ENCODE data around the gene FBXL16.
A peak's percentile ranks its signal among the peaks of the same experiment; 100 is the strongest.

The FBXL16 gene

DNA sequence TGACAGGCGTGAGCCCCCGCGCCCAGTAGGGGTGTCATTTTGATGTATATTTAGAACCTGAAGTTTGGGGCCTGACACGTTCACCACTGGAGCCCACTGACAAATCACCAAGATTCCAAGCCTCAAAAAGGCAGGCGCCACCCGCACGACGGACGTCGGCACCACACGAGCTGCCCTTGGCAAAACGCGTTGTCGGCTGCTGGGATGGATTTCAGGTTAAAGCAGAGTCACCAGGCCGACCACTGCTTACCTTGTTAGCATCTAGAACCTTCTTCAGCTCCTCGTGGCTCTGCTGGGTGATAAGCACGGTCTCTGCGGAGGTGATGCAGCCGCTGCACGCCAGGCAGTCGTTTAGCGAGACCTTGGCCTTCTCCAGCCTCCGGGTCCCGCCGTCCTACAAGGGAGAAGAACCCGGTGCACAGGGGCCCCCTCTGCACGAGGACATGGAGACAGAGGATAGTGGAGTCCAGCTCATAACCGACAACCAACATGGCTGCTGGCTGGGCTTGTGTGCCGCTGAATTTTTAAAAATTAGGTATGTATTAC lies 31.4 kb upstream of the FBXL16 start:
- no peak for DNase-seq (ENCODE audit: low read depth)

DNA sequence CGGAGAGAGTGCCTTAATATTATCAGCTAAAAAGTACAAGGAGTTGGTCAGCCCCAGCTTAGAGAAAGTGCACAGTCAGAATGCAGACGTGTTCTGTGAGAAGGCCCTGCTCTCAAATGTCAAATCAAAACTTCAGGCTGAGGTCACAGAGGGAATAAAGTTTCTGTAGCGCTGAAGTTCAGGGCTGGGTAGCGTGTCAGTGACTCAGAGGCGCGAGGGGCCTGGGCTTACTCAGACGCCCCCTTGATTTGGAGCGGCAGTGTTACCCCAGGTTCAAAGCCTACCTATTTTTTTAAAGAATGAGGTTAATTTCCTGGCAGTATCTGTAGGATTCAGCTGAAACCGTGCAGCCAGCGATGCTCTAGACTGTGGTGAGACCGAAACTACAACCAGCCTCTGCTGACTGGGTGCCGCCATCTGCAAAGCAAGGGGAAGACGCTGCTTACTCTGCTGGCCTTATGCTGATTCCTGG lies 30.4 kb upstream of the FBXL16 start:
- H3K4me3 ChIP-seq (ENCODE audit: low read depth, low read length): no peak overlapping the region
- no peak for DNase-seq (ENCODE audit: low read depth)

More for the DNA sequence above, 31.4 kb upstream of the FBXL16 start:
- no peak overlapping the region for H3K4me3 ChIP-seq (ENCODE audit: low read depth, low read length)

DNA sequence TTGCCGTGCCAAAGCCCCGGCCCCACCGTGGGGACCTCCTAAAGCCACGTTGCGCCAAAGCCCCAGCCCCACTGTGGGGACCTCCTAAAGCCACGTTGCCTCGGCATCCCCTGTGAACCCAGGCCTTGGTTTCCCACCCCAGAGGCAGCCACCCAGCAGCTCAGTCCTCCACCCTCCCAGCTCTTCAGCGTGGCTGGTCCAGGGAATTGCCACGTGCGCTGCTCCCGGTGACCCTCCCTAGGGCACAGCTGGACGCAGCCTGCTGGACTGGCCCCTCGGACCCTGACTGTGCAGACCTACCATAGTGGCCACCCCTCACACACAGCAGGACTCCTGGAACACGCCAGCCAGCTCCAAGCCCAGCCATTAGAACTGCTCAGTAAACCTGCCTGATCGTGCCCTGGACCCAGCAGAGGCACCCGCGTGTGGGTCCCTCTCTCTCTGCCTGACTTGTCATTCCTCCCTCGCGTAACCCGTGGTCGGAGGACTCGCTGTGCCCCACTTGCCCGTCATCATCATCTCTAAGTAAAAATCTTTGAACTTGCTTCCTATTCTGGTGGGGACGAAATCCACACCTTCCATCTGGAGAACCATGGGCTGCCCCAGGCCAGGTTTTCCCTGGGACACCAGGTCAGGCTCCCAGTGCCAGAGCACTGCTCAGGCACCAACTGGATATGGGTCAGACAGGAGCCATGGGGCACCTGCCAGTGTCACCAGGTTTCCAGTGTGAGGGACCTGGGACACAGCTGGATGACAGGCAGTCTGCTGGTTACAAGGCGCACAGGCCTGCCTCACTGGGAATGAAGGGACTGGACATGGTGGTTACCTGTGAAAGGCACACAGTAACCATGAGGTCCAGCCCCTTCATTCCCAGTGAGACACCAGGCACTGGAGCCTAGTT lies 29.6 kb upstream of the FBXL16 start:
- H3K4me3 ChIP-seq (ENCODE audit: low read depth, low read length): no peak overlapping the region
- no peak for DNase-seq (ENCODE audit: low read depth)

DNA sequence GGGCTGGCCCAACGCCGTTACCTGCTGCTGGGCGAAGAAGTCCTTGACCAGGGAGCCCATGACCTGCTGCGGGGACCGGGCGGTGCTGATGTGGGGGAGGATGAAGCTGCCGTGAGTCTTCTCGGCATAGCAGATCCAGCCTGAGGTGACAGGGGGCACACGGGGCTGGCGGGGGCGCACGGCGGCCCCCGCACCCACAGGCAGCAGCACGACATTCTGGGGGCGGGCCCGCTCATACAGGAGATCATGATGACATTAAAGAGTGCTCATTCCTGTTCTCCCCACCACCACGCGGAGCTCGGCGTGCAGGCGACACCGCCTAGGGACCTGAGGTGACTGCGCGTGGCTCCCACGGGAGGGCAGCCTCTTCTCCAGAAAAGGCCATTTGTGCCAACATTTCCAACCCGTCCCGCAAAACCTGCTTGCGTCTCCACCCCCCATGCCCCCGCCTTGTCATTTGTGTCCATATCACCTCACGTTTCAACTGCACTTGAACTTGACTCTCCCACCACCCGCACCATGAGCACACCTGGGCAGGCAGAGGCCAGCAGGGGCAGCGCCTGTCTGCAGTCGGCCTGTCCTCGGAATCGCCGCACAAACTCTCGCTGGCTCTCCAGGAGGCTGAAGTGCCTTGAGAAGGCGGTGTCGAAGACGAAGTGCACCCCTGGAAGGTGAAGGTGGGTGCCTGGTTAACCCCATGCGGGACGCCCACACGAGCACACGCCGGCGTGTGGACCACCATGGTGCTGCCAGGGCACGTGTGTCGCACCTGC lies 28.8 kb upstream of the FBXL16 start:
- H3K4me3 ChIP-seq (ENCODE audit: low read depth, low read length): no peak overlapping the region
- no peak for DNase-seq (ENCODE audit: low read depth)

DNA sequence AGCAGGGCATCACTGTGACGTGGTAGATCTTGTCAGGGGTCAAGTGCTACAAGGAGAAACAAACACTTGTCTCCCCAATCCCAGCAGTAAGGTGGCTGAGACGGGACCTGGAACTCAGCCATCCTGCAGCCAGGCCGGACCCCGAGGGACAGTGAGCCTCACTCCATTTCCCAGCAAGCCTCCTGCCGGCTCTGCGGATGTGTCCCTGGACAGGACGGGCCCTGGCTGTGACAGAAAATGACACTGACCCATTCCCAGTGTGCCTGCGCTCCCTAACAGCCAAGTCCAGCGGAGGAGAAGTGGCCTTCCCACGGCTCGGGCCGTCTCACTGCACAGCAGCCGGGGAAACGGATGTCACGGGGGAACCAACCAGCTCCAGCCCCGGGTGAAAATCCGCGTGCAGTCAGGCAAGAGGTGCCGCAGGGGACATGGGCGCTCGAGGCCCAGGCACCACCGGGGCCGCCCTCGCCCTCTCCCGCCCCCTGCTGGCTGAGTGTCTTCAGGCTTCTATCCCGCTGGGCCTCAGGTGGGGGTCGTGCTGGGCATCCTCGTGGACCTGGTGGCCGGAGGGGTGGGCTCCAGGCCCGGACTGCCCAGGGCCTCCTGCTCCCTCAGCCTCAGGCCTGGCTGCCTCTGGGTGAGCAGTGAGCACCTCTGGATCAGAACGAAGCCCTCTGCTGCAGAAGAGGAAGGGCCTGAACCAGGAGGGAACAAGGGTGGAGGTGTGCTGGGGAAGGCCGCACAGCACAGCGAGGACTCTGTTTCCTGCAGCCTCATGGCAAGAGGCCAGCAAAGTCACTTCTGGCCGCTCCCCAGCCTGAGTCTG lies 28.0 kb upstream of the FBXL16 start:
- no peak overlapping the region for H3K4me3 ChIP-seq (ENCODE audit: low read depth, low read length)
- DNase-seq (ENCODE audit: low read depth): no peak

DNA sequence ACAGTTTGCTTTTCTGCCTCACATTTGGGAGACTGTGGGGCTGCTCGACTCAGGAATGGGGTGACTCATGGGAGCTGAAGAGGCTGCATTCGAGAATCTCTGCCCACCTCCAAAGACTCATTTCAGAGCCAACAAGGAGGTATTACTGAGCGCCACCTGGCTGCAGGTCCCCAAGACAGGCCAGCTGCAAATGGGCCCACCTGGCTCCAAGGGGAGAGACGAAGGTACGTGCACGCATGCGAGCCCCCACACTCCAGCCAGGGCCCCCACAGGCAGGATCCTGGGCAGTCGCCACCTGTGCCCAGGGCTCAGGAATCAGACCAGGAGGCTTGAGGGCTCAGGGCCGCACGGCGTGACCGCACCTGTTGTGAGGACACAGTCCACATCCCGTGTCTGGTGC lies 27.3 kb upstream of the FBXL16 start:
- DNase-seq (ENCODE audit: low read depth): no peak

DNA sequence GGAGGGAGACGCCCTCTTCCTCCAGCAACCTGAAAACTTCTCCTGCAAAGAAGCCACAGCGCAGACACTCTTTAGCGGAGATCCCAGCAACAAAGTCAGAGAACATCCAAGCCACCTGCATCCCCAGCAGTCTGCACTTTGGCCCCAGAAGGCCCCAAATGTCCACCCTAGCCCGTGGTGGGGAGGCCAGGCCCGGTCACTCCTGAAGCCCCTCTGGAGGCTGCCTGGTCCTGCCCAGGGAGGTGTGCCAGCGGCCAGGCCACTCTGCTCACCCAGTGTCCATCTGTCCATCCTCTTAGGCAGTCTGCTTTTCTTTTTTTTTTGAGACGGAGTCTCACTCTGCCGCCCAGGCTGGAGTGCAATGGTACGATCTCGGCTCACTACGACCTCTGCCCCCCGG lies 26.7 kb upstream of the FBXL16 start:
- no peak for DNase-seq (ENCODE audit: low read depth)
- no peak overlapping the region for H3K4me3 ChIP-seq (ENCODE audit: low read depth, low read length)

More for the DNA sequence above, 27.3 kb upstream of the FBXL16 start:
- no peak overlapping the region for H3K4me3 ChIP-seq (ENCODE audit: low read depth, low read length)

DNA sequence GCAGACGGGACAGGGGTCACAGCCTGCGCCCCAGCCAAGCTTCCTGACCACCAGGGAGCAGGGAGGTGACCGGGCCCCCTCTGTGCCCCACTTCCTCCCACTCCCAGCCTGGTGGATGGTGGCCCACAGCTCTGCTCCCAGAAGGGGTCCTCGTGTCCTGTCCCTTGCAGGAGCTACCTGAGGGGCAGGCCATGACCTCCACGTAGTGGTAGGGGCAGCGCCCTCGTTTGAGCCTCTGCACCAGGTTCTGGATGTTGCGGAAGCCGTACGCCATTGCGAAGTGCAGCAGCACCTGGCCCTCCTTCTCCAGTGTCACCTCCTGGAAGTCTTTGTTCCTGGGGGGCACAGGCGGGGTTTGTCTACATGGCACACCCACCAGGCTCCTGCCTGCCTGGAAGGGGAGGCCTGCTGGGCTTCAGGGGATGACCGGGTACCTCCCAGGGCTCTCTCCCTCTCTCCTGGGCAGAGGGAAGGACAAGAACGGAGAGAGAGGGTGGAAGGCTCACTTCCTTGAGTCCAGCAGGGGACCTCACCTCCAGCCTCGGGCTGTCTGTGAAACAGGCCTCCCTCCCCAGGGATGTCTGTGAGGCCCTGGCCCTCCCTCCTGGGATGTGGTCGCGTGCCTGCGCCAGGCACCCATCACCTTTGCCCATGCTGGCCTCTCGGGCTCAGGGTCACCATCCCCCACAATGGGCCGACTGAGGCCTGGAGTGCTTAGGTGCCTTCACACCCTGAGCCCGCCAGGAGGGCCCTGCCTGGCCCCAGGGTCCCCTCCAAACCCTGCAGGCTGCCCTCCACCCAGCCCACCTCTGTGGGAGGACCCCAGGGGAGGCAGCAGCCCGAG lies 25.3 kb upstream of the FBXL16 start:
- H3K4me3 ChIP-seq (ENCODE audit: low read depth, low read length): no peak overlapping the region
- DNase-seq (ENCODE audit: low read depth): no peak

DNA sequence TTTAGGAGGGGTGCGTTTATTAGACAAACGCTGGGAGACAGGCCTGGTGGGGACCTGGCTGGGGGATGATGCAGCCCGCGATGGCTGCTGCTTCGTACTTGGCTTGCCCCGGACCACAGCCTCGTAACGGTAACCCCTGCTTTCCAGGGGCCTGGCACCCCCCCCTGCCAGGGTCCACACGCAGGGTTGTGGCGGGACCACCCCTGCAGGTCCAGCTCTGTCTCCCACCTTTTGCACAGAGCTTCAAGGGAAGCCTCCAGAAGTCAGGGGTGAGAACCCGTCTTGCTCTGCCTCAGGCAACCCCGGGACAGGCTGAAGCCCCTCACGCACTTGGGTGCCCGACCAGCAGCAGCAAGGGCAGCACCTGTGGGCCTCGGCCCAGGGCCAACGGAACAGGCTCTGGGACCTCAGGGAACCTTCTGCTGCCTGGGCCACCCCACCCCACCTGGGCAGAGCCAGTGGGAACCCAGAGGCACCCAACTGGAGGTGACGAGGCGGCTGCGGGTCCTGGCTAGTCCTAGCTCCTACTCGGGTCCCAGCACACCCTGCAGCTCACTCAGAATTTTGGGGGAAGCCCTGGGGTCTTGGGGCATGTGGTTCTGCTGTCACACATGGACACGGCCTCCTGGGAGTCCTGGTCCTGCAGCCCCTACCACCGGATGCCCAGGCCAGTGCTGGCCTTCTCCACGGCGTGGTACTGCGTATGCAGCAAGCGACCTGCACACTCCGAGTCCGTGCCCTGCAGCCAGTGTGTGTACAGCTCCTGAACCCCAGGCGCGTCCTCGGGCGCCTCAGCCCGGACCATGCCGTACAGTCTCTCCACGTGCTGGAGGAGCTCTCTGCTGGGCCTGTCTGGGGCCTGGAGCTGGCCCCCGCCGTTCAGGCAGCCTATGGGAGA lies 24.4 kb upstream of the FBXL16 start:
- no peak overlapping the region for H3K4me3 ChIP-seq (ENCODE audit: low read depth, low read length)
- no peak for DNase-seq (ENCODE audit: low read depth)

DNA sequence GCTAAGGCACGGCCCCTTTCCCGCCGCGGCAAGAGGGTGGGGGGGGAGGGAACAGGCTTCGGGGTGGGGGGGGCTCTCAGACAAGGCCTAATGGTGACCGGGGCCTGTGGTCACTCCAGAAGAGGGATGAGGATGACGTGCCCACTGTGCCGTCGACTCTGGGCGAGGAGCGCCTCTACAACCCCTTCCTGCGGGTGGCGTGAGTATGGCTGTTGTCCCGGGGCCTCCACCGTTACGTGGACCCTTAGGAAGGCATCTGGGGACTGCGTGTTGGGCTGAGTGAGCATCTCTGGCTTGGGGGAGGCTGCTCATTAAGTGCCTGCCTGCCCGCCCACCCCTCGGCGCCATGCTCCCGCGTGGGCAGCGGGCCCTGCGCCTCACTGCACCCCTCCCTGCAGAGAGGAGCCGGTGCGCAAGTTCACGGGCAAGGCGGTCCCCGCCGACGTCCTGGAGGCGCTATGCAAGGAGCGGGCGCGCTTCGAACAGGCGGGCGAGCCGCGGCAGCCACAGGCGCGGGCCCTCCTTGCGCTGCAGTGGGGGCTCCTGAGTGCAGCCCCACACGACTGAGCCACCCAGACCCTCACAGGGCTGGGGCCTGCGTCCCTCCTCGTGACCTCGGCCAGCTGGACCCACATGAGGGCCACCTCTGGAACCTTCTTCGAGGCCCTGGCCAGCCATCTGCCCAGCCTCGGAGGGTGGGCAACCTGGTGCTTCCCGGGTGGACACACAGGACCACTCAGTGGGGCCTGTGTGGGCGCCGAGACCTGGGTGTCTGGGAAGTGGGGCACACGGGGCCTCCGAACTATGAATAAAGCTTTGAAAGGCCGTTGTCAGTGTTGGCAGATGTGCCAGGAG lies 23.5 kb upstream of the FBXL16 start:
- peak overlapping the region; percentile 81 for H3K4me3 ChIP-seq (ENCODE audit: low read depth, low read length)
- DNase-seq (ENCODE audit: low read depth): no peak

DNA sequence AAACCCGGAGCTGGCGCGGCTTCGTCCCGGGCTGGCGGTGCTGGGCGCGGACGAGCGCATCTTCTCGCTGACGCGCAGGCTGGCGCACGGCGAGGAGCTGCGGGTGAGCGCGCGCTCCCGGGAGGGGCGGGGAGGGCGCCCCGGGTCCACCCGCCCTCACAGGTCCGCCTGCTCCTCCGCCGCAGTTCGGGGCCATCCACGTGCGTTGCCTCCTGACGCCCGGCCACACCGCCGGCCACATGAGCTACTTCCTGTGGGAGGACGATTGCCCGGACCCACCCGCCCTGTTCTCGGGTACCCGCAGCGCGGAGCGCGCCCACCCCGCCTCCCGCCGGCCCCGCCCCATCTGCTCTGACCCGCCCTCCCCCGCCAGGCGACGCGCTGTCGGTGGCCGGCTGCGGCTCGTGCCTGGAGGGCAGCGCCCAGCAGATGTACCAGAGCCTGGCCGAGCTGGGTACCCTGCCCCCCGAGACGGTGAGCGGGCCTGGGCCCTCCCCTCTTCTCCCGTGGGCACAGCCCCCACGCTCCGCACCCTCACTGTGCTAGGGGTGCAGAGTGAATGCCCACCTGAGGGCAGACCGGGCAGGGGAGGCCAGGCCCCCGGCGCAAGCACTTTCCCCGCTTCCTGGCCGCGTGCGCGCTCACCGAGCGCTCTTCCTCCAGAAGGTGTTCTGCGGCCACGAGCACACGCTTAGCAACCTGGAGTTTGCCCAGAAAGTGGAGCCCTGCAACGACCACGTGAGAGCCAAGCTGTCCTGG lies 22.7 kb upstream of the FBXL16 start:
- DNase-seq (ENCODE audit: low read depth): peak; percentile 58
- peak overlapping the region; percentile 81 for H3K4me3 ChIP-seq (ENCODE audit: low read depth, low read length)

DNA sequence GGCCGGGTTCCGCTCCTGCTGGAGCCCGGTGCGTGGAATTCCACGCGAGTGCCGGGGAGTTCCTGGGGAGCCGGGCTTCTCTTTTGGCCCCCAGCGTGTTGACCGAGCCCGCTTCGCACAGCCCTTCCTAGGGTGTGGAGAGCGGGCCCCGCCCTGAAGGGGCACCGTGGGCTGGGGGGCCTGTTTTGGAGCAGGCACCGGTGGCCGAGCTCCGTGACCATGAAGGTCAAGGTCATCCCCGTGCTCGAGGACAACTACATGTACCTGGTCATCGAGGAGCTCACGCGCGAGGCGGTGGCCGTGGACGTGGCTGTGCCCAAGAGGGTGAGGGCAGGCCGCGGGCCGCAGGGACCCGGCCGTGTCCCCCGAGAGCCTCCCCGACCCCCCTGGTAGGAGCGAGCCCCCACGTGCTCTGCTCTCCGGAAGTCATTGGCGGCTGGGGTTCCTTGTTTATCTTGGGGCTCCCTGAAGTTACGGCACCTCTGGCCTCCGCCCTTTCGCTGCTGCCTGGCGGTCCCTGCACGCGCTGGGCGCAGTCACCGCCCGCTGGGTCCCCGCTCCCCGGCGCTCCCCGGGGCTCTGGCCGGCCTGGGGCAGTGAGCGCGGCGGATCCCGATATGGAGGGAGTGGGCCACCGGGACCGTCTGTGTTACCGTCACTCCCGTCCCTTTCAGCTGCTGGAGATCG lies 21.8 kb upstream of the FBXL16 start:
- no peak for DNase-seq (ENCODE audit: low read depth)
- H3K4me3 ChIP-seq (ENCODE audit: low read depth, low read length): peak overlapping the region; percentile 81

DNA sequence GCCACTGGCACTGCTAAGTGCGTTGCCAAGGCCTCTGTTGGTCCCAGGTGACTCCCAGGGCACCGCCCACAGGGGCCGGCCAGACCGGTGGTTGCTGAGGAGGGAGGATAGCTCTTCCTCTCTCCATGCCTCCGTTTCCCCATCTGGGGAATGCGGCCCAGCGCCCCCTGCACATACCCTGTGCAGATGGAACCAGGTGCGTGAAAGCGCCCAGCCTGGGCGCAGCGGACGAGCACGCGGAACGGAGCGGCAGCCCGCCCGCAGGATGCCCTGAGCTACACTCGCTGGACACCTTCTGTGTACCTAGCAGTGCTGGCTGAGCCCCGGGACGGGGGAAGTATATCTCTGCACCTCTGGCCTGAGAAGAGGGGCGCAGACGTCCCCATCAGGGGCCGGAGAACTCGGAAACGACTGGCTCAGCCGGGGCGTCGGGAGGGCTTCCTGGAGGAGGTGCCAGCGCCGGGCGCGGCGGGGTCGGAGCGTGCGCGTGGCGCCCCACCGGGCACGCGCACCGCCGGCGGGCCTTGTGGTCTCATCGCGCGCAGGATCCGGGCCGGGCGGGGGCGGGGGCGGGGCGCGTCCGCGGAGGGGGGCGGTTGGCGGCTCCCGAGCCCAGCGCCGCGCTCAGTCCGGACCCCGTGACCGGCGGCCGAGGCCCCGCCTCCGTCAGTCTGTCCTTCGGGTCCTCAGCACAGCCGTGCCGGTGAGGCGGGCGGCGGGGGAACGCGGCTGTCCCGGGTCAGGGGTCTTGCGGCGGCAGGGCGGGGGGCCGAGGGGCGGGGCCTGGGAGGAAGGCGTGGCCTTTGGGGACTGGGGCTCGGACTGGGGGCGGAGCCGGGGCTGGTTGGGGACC lies 21.1 kb upstream of the FBXL16 start, which contains the start of the genes CCDC78 and HAGHL:
Gene CCDC78 (minus strand): TSS at position 6 of the 853 bp plus-strand sequence. CDS start 76 bp downstream, outside the sequence.
Gene HAGHL (plus strand): TSS at position 669 of the 853 bp plus-strand sequence. CDS start 404 bp downstream, outside the sequence.
- no peak for DNase-seq (ENCODE audit: low read depth)
- H3K4me3 ChIP-seq (ENCODE audit: low read depth, low read length): peak within 1 kb of the TSS; percentile 81

DNA sequence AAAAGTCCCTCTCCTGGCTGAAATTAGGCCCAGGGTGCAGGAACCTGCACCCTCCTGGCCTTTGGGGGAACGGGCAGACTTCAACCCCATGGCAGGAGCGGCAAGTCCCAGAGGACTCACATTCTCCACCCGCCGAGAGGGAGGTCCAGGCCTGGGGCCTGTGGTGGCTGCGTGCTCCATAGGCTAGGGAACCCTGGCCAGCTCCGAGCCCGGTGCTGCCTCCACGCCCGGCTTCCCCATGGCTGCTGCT lies 20.5 kb upstream of the FBXL16 start:
- no peak overlapping the region for H3K4me3 ChIP-seq (ENCODE audit: low read depth, low read length)
- no peak for DNase-seq (ENCODE audit: low read depth)

Measured in skeletal muscle cell (primary cell).